WTC11 (cell line): ENCODE results near the gene DPYSL3.

ENCODE experiments used
- CREB1 ChIP-seq: sonication (generic); formaldehyde crosslinking; IDR thresholded peaks from 2 replicates; pipeline ENCODE4 v1.8.0; 2023; ENCODE audit warnings: mild to moderate bottlenecking, missing genetic modification reagents
- ELF4 ChIP-seq: sonication (generic); formaldehyde crosslinking; IDR thresholded peaks from 2 replicates; pipeline ENCODE4 v1.8.1; 2022; ENCODE audit warnings: low read depth, mild to moderate bottlenecking, moderate library complexity, missing genetic modification reagents
- GABPB1 ChIP-seq: sonication (generic); formaldehyde crosslinking; IDR thresholded peaks from 2 replicates; pipeline ENCODE4 v1.8.1; 2023; ENCODE audit warnings: mild to moderate bottlenecking, missing genetic modification reagents
- JUN ChIP-seq: sonication (generic); formaldehyde crosslinking; IDR thresholded peaks from 2 replicates; pipeline ENCODE4 v1.8.0; 2023; ENCODE audit warnings: mild to moderate bottlenecking, missing genetic modification reagents
- NR1H2 ChIP-seq: sonication (generic); formaldehyde crosslinking; IDR thresholded peaks from 2 replicates; pipeline ENCODE4 v1.9.0; 2021; ENCODE audit warnings: mild to moderate bottlenecking, moderate library complexity, missing genetic modification reagents
- SMAD3 ChIP-seq: sonication (generic); formaldehyde crosslinking; IDR thresholded peaks from 2 replicates; pipeline ENCODE4 v1.8.0; 2022; ENCODE audit warnings: missing genetic modification reagents, mild to moderate bottlenecking, borderline replicate concordance
- TEAD1 ChIP-seq: sonication (generic); formaldehyde crosslinking; IDR thresholded peaks from 2 replicates; pipeline ENCODE4 v1.8.0; 2022; ENCODE audit warnings: mild to moderate bottlenecking, missing genetic modification reagents
- USF1 ChIP-seq: sonication (generic); formaldehyde crosslinking; IDR thresholded peaks from 2 replicates; pipeline ENCODE4 v1.8.0; 2022; ENCODE audit warnings: mild to moderate bottlenecking, missing genetic modification reagents
- ZNF121 ChIP-seq: sonication (generic); formaldehyde crosslinking; IDR thresholded peaks from 2 replicates; pipeline ENCODE4 v1.8.0; 2023; ENCODE audit warnings: missing genetic modification reagents
- ZNF416 ChIP-seq: fragments of 250-450 bp; sonication (Bioruptor Pico); IDR thresholded peaks from 2 replicates; pipeline ENCODE4 v1.9.0; 2021; ENCODE audit warnings: mild to moderate bottlenecking, inconsistent platforms
- TF ChIP-seq, protein P1 (sequence below): fragments of 200-600 bp; IDR thresholded peaks from 2 replicates; pipeline ENCODE4 v1.8.0; 2022; ENCODE audit warnings: antibody characterized with exemption
- TF ChIP-seq, protein P2 (sequence below): sonication (generic); formaldehyde crosslinking; IDR thresholded peaks from 2 replicates; pipeline ENCODE4 v1.8.1; 2023; ENCODE audit warnings: mild to moderate bottlenecking, missing genetic modification reagents, moderate library complexity

DNA sequence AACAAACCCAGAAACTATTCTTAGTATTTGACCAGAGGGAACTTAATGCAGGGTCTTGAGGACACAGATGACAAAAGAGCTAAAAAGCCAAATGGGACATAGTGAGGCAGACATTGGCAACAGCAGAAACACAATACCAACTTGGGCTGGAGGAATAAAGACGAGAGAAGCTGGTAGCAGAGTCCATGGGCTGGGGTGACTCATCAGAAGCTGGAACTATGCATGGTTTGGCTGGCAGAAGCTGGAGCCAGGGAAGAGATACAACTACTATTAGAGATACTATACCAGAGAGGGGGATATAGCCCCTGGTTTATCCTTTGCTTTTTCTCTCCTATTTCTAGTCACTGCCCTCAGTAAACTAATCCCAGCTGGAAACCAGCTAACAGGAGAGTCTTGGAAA lies 29.2 kb upstream of the DPYSL3 start:
- no peak for TF ChIP-seq NR1H2 (CRISPR knock-in tag)
- TF ChIP-seq CREB1, result no peak
- TF ChIP-seq, protein P1, sequence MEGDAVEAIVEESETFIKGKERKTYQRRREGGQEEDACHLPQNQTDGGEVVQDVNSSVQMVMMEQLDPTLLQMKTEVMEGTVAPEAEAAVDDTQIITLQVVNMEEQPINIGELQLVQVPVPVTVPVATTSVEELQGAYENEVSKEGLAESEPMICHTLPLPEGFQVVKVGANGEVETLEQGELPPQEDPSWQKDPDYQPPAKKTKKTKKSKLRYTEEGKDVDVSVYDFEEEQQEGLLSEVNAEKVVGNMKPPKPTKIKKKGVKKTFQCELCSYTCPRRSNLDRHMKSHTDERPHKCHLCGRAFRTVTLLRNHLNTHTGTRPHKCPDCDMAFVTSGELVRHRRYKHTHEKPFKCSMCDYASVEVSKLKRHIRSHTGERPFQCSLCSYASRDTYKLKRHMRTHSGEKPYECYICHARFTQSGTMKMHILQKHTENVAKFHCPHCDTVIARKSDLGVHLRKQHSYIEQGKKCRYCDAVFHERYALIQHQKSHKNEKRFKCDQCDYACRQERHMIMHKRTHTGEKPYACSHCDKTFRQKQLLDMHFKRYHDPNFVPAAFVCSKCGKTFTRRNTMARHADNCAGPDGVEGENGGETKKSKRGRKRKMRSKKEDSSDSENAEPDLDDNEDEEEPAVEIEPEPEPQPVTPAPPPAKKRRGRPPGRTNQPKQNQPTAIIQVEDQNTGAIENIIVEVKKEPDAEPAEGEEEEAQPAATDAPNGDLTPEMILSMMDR, result no peak
- TF ChIP-seq JUN, result no peak
- TF ChIP-seq GABPB1 (CRISPR knock-in tag), result no peak
- no peak for TF ChIP-seq ELF4 (CRISPR knock-in tag)
- no peak for TF ChIP-seq USF1 (CRISPR knock-in tag)
- TF ChIP-seq ZNF121, result no peak
- TF ChIP-seq TEAD1 (CRISPR knock-in tag), result no peak
- no peak for TF ChIP-seq SMAD3
- TF ChIP-seq ZNF416 (CRISPR knock-in tag), result no peak
- TF ChIP-seq, protein P2, sequence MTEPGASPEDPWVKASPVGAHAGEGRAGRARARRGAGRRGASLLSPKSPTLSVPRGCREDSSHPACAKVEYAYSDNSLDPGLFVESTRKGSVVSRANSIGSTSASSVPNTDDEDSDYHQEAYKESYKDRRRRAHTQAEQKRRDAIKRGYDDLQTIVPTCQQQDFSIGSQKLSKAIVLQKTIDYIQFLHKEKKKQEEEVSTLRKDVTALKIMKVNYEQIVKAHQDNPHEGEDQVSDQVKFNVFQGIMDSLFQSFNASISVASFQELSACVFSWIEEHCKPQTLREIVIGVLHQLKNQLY (CRISPR knock-in tag), result no peak
